Measurements from ENCODE around the gene ESYT3.

DNA sequence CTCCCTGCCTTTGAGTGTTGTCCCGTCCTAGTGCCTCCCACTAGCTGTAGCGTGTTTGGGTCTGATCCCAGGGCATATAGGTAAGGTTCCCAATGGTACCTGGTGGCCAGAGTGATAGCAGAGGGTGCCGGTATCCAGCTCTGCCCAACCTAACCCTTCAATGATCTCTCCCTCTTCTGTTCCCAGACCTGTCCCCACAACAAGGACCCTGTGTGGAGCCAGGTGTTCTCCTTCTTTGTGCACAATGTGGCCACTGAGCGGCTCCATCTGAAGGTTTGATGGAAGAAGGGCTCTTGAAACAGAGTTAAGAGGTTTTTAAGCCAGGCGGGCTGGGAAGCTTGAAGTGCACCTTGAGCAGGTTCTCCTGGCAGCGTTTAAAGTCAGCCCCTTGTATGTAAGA, 35.5 kb downstream of the ESYT3 start:
- TF ChIP-seq, protein P1, sequence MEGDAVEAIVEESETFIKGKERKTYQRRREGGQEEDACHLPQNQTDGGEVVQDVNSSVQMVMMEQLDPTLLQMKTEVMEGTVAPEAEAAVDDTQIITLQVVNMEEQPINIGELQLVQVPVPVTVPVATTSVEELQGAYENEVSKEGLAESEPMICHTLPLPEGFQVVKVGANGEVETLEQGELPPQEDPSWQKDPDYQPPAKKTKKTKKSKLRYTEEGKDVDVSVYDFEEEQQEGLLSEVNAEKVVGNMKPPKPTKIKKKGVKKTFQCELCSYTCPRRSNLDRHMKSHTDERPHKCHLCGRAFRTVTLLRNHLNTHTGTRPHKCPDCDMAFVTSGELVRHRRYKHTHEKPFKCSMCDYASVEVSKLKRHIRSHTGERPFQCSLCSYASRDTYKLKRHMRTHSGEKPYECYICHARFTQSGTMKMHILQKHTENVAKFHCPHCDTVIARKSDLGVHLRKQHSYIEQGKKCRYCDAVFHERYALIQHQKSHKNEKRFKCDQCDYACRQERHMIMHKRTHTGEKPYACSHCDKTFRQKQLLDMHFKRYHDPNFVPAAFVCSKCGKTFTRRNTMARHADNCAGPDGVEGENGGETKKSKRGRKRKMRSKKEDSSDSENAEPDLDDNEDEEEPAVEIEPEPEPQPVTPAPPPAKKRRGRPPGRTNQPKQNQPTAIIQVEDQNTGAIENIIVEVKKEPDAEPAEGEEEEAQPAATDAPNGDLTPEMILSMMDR (conservative IDR thresholded peaks at IDR 0.05 in 1 of 2, IDR thresholded peaks at IDR 0.05 in 1 of 2; ENCODE audit: extremely low read depth in 1 of 2, insufficient read depth in 1 of 2, low read depth in 1 of 2, low read length in 2 of 2) = no peak
- no peak for TF ChIP-seq EZH2 (IDR thresholded peaks at IDR 0.05; ENCODE audit: borderline replicate concordance, low read length)
